WTC11 (cell line): ENCODE results near the gene TINAGL1. TPM values are rescaled to one million over a fixed set of nuclear protein-coding genes. Genes with fewer than 3 reads are reported as not detected.

Source experiments
- ATAC-seq: fragments of 200-7000 bp; cut with Tn5 transposase; 2 replicates; pipeline ENCODE4 v1.10.0; 2021; ENCODE audit warnings: mild to moderate bottlenecking, moderate library complexity
- CTCF ChIA-PET: fragments of 300-600 bp; sonication (Branson Sonifier 250); formaldehyde crosslinking; loops from one replicate; lab custom pipeline; 2021; ENCODE audit warnings: antibody characterized with exemption; lab: Charles Lee
- POLR2A ChIA-PET: fragments of 350-600 bp; sonication (Branson Sonifier 250); formaldehyde crosslinking; loops from one replicate; lab custom pipeline; 2021; ENCODE audit warnings: antibody characterized with exemption; lab: Charles Lee
- DNase-seq: peaks from one replicate; pipeline ENCODE4 v3.0.0; 2021; ENCODE audit warnings: low spot score
- H3K27ac Mint-ChIP-seq: 2 replicates; pipeline ENCODE4 v1.8.0; 2021; ENCODE audit warnings: mixed read lengths
- H3K27me3 Mint-ChIP-seq: 2 replicates; pipeline ENCODE4 v1.8.0; 2021; ENCODE audit warnings: low read depth, mild to moderate bottlenecking, moderate library complexity, mixed read lengths
- H3K36me3 Mint-ChIP-seq: 2 replicates; pipeline ENCODE4 v1.8.0; 2021; ENCODE audit warnings: mixed read lengths
- H3K4me1 Mint-ChIP-seq: 2 replicates; pipeline ENCODE4 v1.8.0; 2022; ENCODE audit warnings: mixed read lengths
- H3K4me3 Mint-ChIP-seq: 2 replicates; pipeline ENCODE4 v1.8.0; 2021; ENCODE audit warnings: mild to moderate bottlenecking, moderate library complexity, mixed read lengths
- H3K9me3 Mint-ChIP-seq: 2 replicates; pipeline ENCODE4 v1.8.0; 2021; ENCODE audit warnings: mixed read lengths
- ATF1 ChIP-seq: sonication (generic); formaldehyde crosslinking; IDR thresholded peaks from 2 replicates; pipeline ENCODE4 v1.8.1; 2023; ENCODE audit warnings: mild to moderate bottlenecking, moderate library complexity, missing genetic modification reagents
- CREB1 ChIP-seq: sonication (generic); formaldehyde crosslinking; IDR thresholded peaks from 2 replicates; pipeline ENCODE4 v1.8.0; 2023; ENCODE audit warnings: mild to moderate bottlenecking, missing genetic modification reagents
- CTCF ChIP-seq: fragments of 200-600 bp; IDR thresholded peaks from 2 replicates; pipeline ENCODE4 v1.8.0; 2022; ENCODE audit warnings: antibody characterized with exemption
- E2F5 ChIP-seq: sonication (generic); formaldehyde crosslinking; IDR thresholded peaks from 2 replicates; pipeline ENCODE4 v1.8.1; 2022; ENCODE audit warnings: mild to moderate bottlenecking, moderate library complexity, missing genetic modification reagents
- EMX1 ChIP-seq: fragments of 250-450 bp; sonication (Bioruptor Pico); IDR thresholded peaks from 2 replicates; pipeline ENCODE4 v1.8.0; 2021; ENCODE audit warnings: mild to moderate bottlenecking
- ETV6 ChIP-seq: sonication (generic); formaldehyde crosslinking; IDR thresholded peaks from 2 replicates; pipeline ENCODE4 v1.8.1; 2022; ENCODE audit warnings: mild to moderate bottlenecking, missing genetic modification reagents
- FOXK1 ChIP-seq: sonication (generic); formaldehyde crosslinking; IDR thresholded peaks from 2 replicates; pipeline ENCODE4 v1.8.0; 2022; ENCODE audit warnings: mild to moderate bottlenecking, moderate library complexity, missing genetic modification reagents
- FOXP4 ChIP-seq: sonication (generic); formaldehyde crosslinking; IDR thresholded peaks from 2 replicates; pipeline ENCODE4 v1.8.0; 2022; ENCODE audit warnings: mild to moderate bottlenecking, missing genetic modification reagents
- IRF2 ChIP-seq: sonication (generic); formaldehyde crosslinking; IDR thresholded peaks from 2 replicates; pipeline ENCODE4 v1.8.0; 2022; ENCODE audit warnings: low read depth, missing genetic modification reagents, borderline replicate concordance
- MAX ChIP-seq: sonication (generic); formaldehyde crosslinking; IDR thresholded peaks from 2 replicates; pipeline ENCODE4 v1.8.0; 2022; ENCODE audit warnings: mild to moderate bottlenecking, missing genetic modification reagents
- NFE2L1 ChIP-seq: sonication (generic); formaldehyde crosslinking; IDR thresholded peaks from 2 replicates; pipeline ENCODE4 v1.8.1; 2023; ENCODE audit warnings: missing genetic modification reagents
- NR1H2 ChIP-seq: sonication (generic); formaldehyde crosslinking; IDR thresholded peaks from 2 replicates; pipeline ENCODE4 v1.9.0; 2021; ENCODE audit warnings: mild to moderate bottlenecking, moderate library complexity, missing genetic modification reagents
- NR2C2 ChIP-seq: sonication (generic); formaldehyde crosslinking; IDR thresholded peaks from 2 replicates; pipeline ENCODE4 v1.8.0; 2022; ENCODE audit warnings: mild to moderate bottlenecking, missing genetic modification reagents
- NR3C1 ChIP-seq: sonication (generic); formaldehyde crosslinking; conservative IDR thresholded peaks from 2 replicates; pipeline ENCODE4 v1.8.1; 2023; ENCODE audit warnings: low read depth, mild to moderate bottlenecking, missing genetic modification reagents
- PRDM15 ChIP-seq: sonication (generic); formaldehyde crosslinking; IDR thresholded peaks from 2 replicates; pipeline ENCODE4 v1.8.0; 2022; ENCODE audit warnings: missing genetic modification reagents
- PRRX2 ChIP-seq: fragments of 250-450 bp; sonication (Bioruptor Pico); IDR thresholded peaks from 2 replicates; pipeline ENCODE4 v1.8.0; 2021; ENCODE audit warnings: mild to moderate bottlenecking
- SOX15 ChIP-seq: fragments of 250-450 bp; sonication (Bioruptor Pico); IDR thresholded peaks from 2 replicates; pipeline ENCODE4 v1.9.0; 2021; ENCODE audit warnings: mild to moderate bottlenecking
- STAT6 ChIP-seq: sonication (generic); formaldehyde crosslinking; conservative IDR thresholded peaks from 2 replicates; pipeline ENCODE4 v1.8.1; 2023; ENCODE audit warnings: mild to moderate bottlenecking, low read depth, missing genetic modification reagents, moderate library complexity
- TEAD4 ChIP-seq: sonication (generic); formaldehyde crosslinking; IDR thresholded peaks from 2 replicates; pipeline ENCODE4 v1.8.0; 2022; ENCODE audit warnings: mild to moderate bottlenecking, missing genetic modification reagents
- TP53 ChIP-seq: sonication (generic); formaldehyde crosslinking; IDR thresholded peaks from 2 replicates; pipeline ENCODE4 v1.8.1; 2023; ENCODE audit warnings: mild to moderate bottlenecking, missing genetic modification reagents
- ZNF138 ChIP-seq: sonication (generic); formaldehyde crosslinking; conservative IDR thresholded peaks from 2 replicates; pipeline ENCODE4 v1.8.1; 2022; ENCODE audit warnings: mild to moderate bottlenecking, moderate library complexity, missing genetic modification reagents
- ZNF219 ChIP-seq: sonication (generic); formaldehyde crosslinking; IDR thresholded peaks from 2 replicates; pipeline ENCODE4 v1.8.0; 2023; ENCODE audit warnings: missing genetic modification reagents, mild to moderate bottlenecking, borderline replicate concordance
- ZNF416 ChIP-seq: fragments of 250-450 bp; sonication (Bioruptor Pico); IDR thresholded peaks from 2 replicates; pipeline ENCODE4 v1.9.0; 2021; ENCODE audit warnings: mild to moderate bottlenecking, inconsistent platforms
- ZSCAN18 ChIP-seq: fragments of 250-450 bp; sonication (Bioruptor Pico); IDR thresholded peaks from 2 replicates; pipeline ENCODE4 v2.1.2; 2022; ENCODE audit warnings: mild to moderate bottlenecking, moderate library complexity
- total RNA-seq: library from RNA; stranded (reverse); gene quantifications from 3 replicates; pipeline ENCODE4 v1.2.3, GENCODE V29; 2021

The TINAGL1 gene
- total RNA-seq, 1 experiment from 2014 or later = 7.2 TPM

GRCh38 chr1:31535561-31535960 is 40.8 kb upstream of the TINAGL1 start:
- Mint-ChIP-seq H3K9me3 (no peaks in the 10 kb centered on the region), H3K27ac (no peak overlapping the region), H3K27me3 (no peaks in the 10 kb centered on the region; the same call in 1 of the 2 replicates), H3K4me3 (no peak overlapping the region), H3K4me1 (peaks cover 4% of the 10 kb centered on the region), H3K36me3 (no peaks in the 10 kb centered on the region)
- POLR2A ChIA-PET = interaction anchor here (1.1 kb wide), 1 partner anchor 14 kb away, joined by 3 read pairs; no protein-coding TSS in a partner anchor
- no peak for TF ChIP-seq NR1H2 (CRISPR knock-in tag)
- no peak for TF ChIP-seq SOX15 (CRISPR knock-in tag)
- TF ChIP-seq MAX = no peak
- no peak for TF ChIP-seq ETV6 (CRISPR knock-in tag)
- TF ChIP-seq EMX1 = no peak
- no peak for TF ChIP-seq ZSCAN18 (CRISPR knock-in tag)
- TF ChIP-seq FOXP4 (CRISPR knock-in tag) = no peak
- no peak for TF ChIP-seq FOXK1
- no peak for ATAC-seq
- CTCF ChIA-PET = interaction anchor here (1.0 to 2.8 kb wide), 3 partner anchors 14 to 27 kb away, joined by 3 to 14 read pairs (median 3); no protein-coding TSS in a partner anchor
- no peak for DNase-seq

GRCh38 chr1:31539329-31539728 is 37.0 kb upstream of the TINAGL1 start:
- ChIA-PET POLR2A (no interaction called here), CTCF (interaction anchor here (4.0 kb wide), 1 partner anchor 10 kb away, joined by 21 read pairs; no protein-coding TSS in a partner anchor)
- H3K27me3 Mint-ChIP-seq = peaks cover 16% of the 10 kb centered on the region
- TF ChIP-seq STAT6 (CRISPR knock-in tag) (no peak), PRRX2 (CRISPR knock-in tag) (no peak), NR2C2 (CRISPR knock-in tag) (no peak), FOXK1 (no peak), ATF1 (CRISPR knock-in tag) (no peak), E2F5 (CRISPR knock-in tag) (no peak), TP53 (CRISPR knock-in tag) (no peak), NR3C1 (CRISPR knock-in tag) (no peak), NFE2L1 (CRISPR knock-in tag) (no peak), IRF2 (CRISPR knock-in tag) (no peak), CREB1 (CRISPR knock-in tag) (no peak), CTCF (no peak), ZNF416 (CRISPR knock-in tag) (no peak), ZNF138 (CRISPR knock-in tag) (no peak), PRDM15 (no peak), ZNF219 (no peak), TEAD4 (no peak)
- DNase-seq = no peak
- no peak overlapping the region for H3K4me3 Mint-ChIP-seq
- peaks cover 3% of the 10 kb centered on the region; the same call in 1 of the 2 replicates for H3K36me3 Mint-ChIP-seq
- H3K27ac Mint-ChIP-seq = no peak overlapping the region
- no peaks in the 10 kb centered on the region for H3K4me1 Mint-ChIP-seq
- ATAC-seq = no peak
- H3K9me3 Mint-ChIP-seq = peaks cover 22% of the 10 kb centered on the region
